Osteocyte (in vitro differentiated cells): ENCODE results near the gene CHD3. TPM values are rescaled to one million over a fixed set of nuclear protein-coding genes. Genes with fewer than 3 reads are reported as not detected.

Experiments used
- DNase-seq: peaks from one replicate; pipeline ENCODE4 v3.0.0; 2021; ENCODE audit warnings: mixed read lengths; ENCODE audit not compliant: unreplicated experiment; ENCODE audit errors: extremely low spot score
- H3K27ac Mint-ChIP-seq: one replicate; pipeline ENCODE4 v1.8.0; 2021; ENCODE audit warnings: mild to moderate bottlenecking, mixed read lengths; ENCODE audit not compliant: unreplicated experiment
- H3K27me3 Mint-ChIP-seq: one replicate; pipeline ENCODE4 v1.8.0; 2021; ENCODE audit warnings: mixed read lengths; ENCODE audit not compliant: unreplicated experiment
- H3K36me3 Mint-ChIP-seq: one replicate; pipeline ENCODE4 v1.8.0; 2021; ENCODE audit warnings: mixed read lengths; ENCODE audit not compliant: unreplicated experiment
- H3K4me1 Mint-ChIP-seq: one replicate; pipeline ENCODE4 v1.8.0; 2021; ENCODE audit warnings: mixed read lengths; ENCODE audit not compliant: unreplicated experiment
- H3K4me3 Mint-ChIP-seq: one replicate; pipeline ENCODE4 v1.8.0; 2021; ENCODE audit warnings: mild to moderate bottlenecking, moderate library complexity, mixed read lengths; ENCODE audit not compliant: unreplicated experiment
- H3K9me3 Mint-ChIP-seq: one replicate; pipeline ENCODE4 v1.8.0; 2021; ENCODE audit warnings: mixed read lengths; ENCODE audit not compliant: unreplicated experiment
- CTCF ChIP-seq: fragments of 200-600 bp; sonication (generic); IDR thresholded peaks from 2 replicates; pipeline ENCODE4 v1.5.0; 2021; ENCODE audit warnings: antibody characterized with exemption, mild to moderate bottlenecking, moderate library complexity
- total RNA-seq: library from RNA; stranded (reverse); gene quantifications from 2 replicates; pipeline ENCODE4 v1.2.1, GENCODE V29; 2021

Gene CHD3
- total RNA-seq, 1 donor from 2014 or later, result 206 TPM

GRCh38 chr17:7850701-7851437 is 37.7 kb upstream of the CHD3 start:
- no peak overlapping the region for H3K4me3 Mint-ChIP-seq

GRCh38 chr17:7851438-7852261 is 36.9 kb upstream of the CHD3 start:
- Mint-ChIP-seq H3K36me3 (peaks cover 30% of the 10 kb centered on the region), H3K4me3 (no peak overlapping the region), H3K27ac (peak overlapping the region; percentile 14), H3K9me3 (no peaks in the 10 kb centered on the region), H3K4me1 (peaks cover 8% of the 10 kb centered on the region), H3K27me3 (no peaks in the 10 kb centered on the region)
- DNase-seq, result peak; percentile 95
- peak; percentile 92 for TF ChIP-seq CTCF

More at GRCh38 chr17:7850701-7851437, 37.7 kb upstream of the CHD3 start:
- H3K27ac Mint-ChIP-seq, result peak overlapping the region; percentile 14
- no peak for DNase-seq
- H3K36me3 Mint-ChIP-seq, result peaks cover 32% of the 10 kb centered on the region
- H3K4me1 Mint-ChIP-seq, result peaks cover 8% of the 10 kb centered on the region
- H3K27me3 Mint-ChIP-seq, result no peaks in the 10 kb centered on the region
- no peak for TF ChIP-seq CTCF
- H3K9me3 Mint-ChIP-seq, result no peaks in the 10 kb centered on the region

GRCh38 chr17:7852262-7852670 is 36.3 kb upstream of the CHD3 start:
- Mint-ChIP-seq H3K9me3 (no peaks in the 10 kb centered on the region), H3K27me3 (no peaks in the 10 kb centered on the region), H3K4me1 (peaks cover 8% of the 10 kb centered on the region), H3K4me3 (no peak overlapping the region), H3K36me3 (peaks cover 30% of the 10 kb centered on the region), H3K27ac (no peak overlapping the region)
- no peak for DNase-seq
- no peak for TF ChIP-seq CTCF

GRCh38 chr17:7852919-7853690 is 35.5 kb upstream of the CHD3 start:
- Mint-ChIP-seq H3K9me3 (no peaks in the 10 kb centered on the region), H3K36me3 (peaks cover 30% of the 10 kb centered on the region), H3K4me3 (no peak overlapping the region), H3K27me3 (no peaks in the 10 kb centered on the region), H3K27ac (no peak overlapping the region), H3K4me1 (peaks cover 8% of the 10 kb centered on the region)
- DNase-seq, result no peak
- TF ChIP-seq CTCF, result no peak
